ENCODE measurements around the gene CASR. TPM values are rescaled to one million over a fixed set of nuclear protein-coding genes. Genes with fewer than 3 reads are reported as not detected.
"Not testable (repeated sequence)": the region's sequence is repeated elsewhere in the genome, so short reads cannot be mapped to it uniquely, and the experiment has no call there.

The CASR gene
- total RNA-seq, 3 donors from 2014 or later, result not detected

- Histone ChIP-seq H3K27me3 (peaks cover 0 to 7% of the 10 kb centered on the region in 2 donors), H3K4me1 (no peaks in the 10 kb centered on the region), H3K36me3 (no peaks in the 10 kb centered on the region), H3K27ac (no peak overlapping the region), H3K9me3 (no peaks in the 10 kb centered on the region), H3K4me3 (no peak overlapping the region)
- no peak for DNase-seq (ENCODE audit: low spot score in 2 of 2)
- intact Hi-C loops (cut with DNase I; ENCODE audit: low total_unique reads), result no loop called here
- no peak for TF ChIP-seq POLR2AphosphoS5 (IDR thresholded peaks at IDR 0.05)
- no peak for TF ChIP-seq POLR2A (IDR thresholded peaks at IDR 0.05)
- TF ChIP-seq, protein P1, sequence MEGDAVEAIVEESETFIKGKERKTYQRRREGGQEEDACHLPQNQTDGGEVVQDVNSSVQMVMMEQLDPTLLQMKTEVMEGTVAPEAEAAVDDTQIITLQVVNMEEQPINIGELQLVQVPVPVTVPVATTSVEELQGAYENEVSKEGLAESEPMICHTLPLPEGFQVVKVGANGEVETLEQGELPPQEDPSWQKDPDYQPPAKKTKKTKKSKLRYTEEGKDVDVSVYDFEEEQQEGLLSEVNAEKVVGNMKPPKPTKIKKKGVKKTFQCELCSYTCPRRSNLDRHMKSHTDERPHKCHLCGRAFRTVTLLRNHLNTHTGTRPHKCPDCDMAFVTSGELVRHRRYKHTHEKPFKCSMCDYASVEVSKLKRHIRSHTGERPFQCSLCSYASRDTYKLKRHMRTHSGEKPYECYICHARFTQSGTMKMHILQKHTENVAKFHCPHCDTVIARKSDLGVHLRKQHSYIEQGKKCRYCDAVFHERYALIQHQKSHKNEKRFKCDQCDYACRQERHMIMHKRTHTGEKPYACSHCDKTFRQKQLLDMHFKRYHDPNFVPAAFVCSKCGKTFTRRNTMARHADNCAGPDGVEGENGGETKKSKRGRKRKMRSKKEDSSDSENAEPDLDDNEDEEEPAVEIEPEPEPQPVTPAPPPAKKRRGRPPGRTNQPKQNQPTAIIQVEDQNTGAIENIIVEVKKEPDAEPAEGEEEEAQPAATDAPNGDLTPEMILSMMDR (IDR thresholded peaks at IDR 0.05), result no peak
Measured at GRCh38 chr3:122190525-122190924, 7.1 kb downstream of the CASR start.

DNA sequence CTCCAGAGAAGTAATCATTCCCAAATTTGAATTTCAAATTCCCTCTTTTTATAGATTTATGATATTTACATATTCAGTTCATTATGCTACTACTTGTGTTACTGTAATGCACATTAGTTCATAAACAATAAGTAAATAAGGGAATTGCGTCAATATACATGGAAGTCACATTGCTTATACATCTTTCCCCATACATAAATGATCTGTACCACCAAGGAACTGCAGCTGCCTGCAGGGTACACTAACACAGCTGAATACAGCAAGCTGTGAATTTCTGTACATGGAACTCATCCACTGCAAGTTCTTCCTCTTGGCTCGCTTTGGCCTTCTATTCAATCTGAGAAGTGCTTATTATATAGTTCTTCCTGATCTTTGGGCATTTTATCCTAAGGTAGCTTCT is 15.5 kb downstream of the CASR start:
- no peak overlapping the region for H3K4me3 ChIP-seq
- intact Hi-C loops (cut with DNase I; ENCODE audit: low total_unique reads), result no loop called here
- H3K36me3 ChIP-seq, result no peaks in the 10 kb centered on the region
- no peaks in the 10 kb centered on the region for H3K4me1 ChIP-seq
- no peak overlapping the region for H3K27ac ChIP-seq
- DNase-seq (ENCODE audit: low spot score in 2 of 2), result no peak
- no peaks in the 10 kb centered on the region for H3K27me3 ChIP-seq
- no peak for TF ChIP-seq POLR2A (IDR thresholded peaks at IDR 0.05)
- TF ChIP-seq, protein P1 (IDR thresholded peaks at IDR 0.05), result no peak
- TF ChIP-seq POLR2AphosphoS5 (IDR thresholded peaks at IDR 0.05), result no peak
- no peaks in the 10 kb centered on the region for H3K9me3 ChIP-seq

DNA sequence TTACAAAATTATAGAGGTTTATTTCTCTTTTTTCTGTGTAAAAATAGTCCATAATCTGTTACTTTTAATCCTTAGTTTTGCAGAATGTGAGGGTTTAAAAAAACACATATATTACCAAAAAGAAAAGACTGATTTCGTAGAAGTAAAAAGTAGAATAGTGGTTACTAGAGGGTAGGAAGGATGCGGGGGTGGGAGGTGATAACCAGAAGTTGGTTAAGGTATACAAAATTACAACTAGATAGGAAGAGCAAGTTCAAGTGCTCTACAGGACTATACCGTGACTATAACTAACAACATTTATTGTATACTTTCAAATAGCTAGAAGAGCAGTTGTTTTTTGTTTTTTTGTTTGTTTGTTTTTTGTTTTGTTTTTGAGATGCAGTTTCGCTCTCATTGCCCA is 16.1 kb downstream of the CASR start:
- intact Hi-C loops (cut with DNase I; ENCODE audit: low total_unique reads), result no loop called here
- Histone ChIP-seq H3K4me1 (no peaks in the 10 kb centered on the region), H3K9me3 (no peaks in the 10 kb centered on the region), H3K27me3 (no peaks in the 10 kb centered on the region), H3K4me3 (no peak overlapping the region), H3K36me3 (no peaks in the 10 kb centered on the region), H3K27ac (no peak overlapping the region)
- DNase-seq (ENCODE audit: low spot score in 2 of 2), result no peak
- TF ChIP-seq, protein P1 (IDR thresholded peaks at IDR 0.05), result no peak
- TF ChIP-seq POLR2AphosphoS5 (IDR thresholded peaks at IDR 0.05) (no peak), POLR2A (IDR thresholded peaks at IDR 0.05) (no peak)

GRCh38 chr3:122200661-122201060 is 17.2 kb downstream of the CASR start:
- TF ChIP-seq POLR2A (IDR thresholded peaks at IDR 0.05) (no peak), POLR2AphosphoS5 (IDR thresholded peaks at IDR 0.05) (no peak)
- TF ChIP-seq, protein P1 (IDR thresholded peaks at IDR 0.05), result no peak
- H3K4me1 ChIP-seq, result no peaks in the 10 kb centered on the region
- no peaks in the 10 kb centered on the region for H3K9me3 ChIP-seq
- no peaks in the 10 kb centered on the region for H3K27me3 ChIP-seq
- intact Hi-C loops (cut with DNase I; ENCODE audit: low total_unique reads), result no loop called here
- DNase-seq (ENCODE audit: low spot score in 2 of 2), result no peak
- H3K36me3 ChIP-seq, result no peaks in the 10 kb centered on the region
- no peak overlapping the region for H3K27ac ChIP-seq
- H3K4me3 ChIP-seq, result no peak overlapping the region

GRCh38 chr3:122201476-122201875 is 18.0 kb downstream of the CASR start:
- H3K4me1 ChIP-seq; intact Hi-C loops (cut with DNase I; ENCODE audit: low total_unique reads); H3K4me3 ChIP-seq; H3K36me3 ChIP-seq; DNase-seq (ENCODE audit: low spot score in 2 of 2); H3K9me3 ChIP-seq; H3K27me3 ChIP-seq; H3K27ac ChIP-seq: not testable (repeated sequence)

DNA sequence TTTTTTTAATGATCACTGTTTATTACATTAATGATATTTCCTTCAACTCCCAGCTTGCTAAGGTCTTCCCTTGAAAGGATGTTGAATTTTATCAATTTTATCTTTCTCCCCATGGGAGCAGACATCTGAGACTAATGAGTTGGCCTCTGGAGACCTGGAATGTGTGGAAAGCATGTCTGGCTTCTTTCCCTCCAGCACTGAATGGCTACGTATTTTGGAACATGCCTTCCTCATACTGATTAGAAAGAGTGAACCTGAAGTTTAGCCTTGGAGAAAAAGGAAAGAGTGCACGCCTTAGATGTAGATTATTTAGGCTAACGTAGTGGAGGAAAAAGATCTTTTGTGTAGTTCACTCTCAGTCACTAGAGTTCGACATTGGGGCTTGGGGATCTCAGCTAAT is 25.1 kb downstream of the CASR start:
- TF ChIP-seq POLR2A (IDR thresholded peaks at IDR 0.05) (no peak), POLR2AphosphoS5 (IDR thresholded peaks at IDR 0.05) (no peak)
- TF ChIP-seq, protein P1 (IDR thresholded peaks at IDR 0.05), result no peak
- Histone ChIP-seq H3K9me3 (no peaks in the 10 kb centered on the region), H3K27me3 (no peaks in the 10 kb centered on the region), H3K4me1 (no peaks in the 10 kb centered on the region), H3K27ac (no peak overlapping the region), H3K36me3 (no peaks in the 10 kb centered on the region), H3K4me3 (no peak overlapping the region)
- DNase-seq (ENCODE audit: low spot score in 2 of 2), result no peak
- intact Hi-C loops (cut with DNase I; ENCODE audit: low total_unique reads), result no loop called here

Data from breast epithelium (tissue), 4 donors.